Mesenteric fat pad (tissue), 1 donor: Measurements from ENCODE around the gene MICU2. TPM values are rescaled to one million over a fixed set of nuclear protein-coding genes. Genes with fewer than 3 reads are reported as not detected.

ENCODE experiments used
- total RNA-seq: library from RNA; stranded (reverse); fragmentation: NEBNext Ultra II Directional; extraction: Animal tissue kit (Norgen Biotek cat#: 25700); gene quantifications from one replicate; pipeline ENCODE4 v1.2.1, GENCODE V29; 2021
- donor health status: DM: yes; HTN: yes; CAD: no.

Gene MICU2
- total RNA-seq, 1 donor from 2014 or later = 28.8 TPM

Other genes with a start within 250 kb of the MICU2 start
- gene ZDHHC20, start 144.9 kb downstream of the MICU2 start, total RNA-seq = 41.7 TPM
- 0.80 TPM for gene FGF9, start 66.9 kb upstream of the MICU2 start, total RNA-seq